Measurements from ENCODE around the gene PTPN18. TPM values are rescaled to one million over a fixed set of nuclear protein-coding genes. Genes with fewer than 3 reads are reported as not detected.
A peak's percentile ranks its signal among the peaks of the same experiment; 100 is the strongest.

PTPN18 gene
- total RNA-seq, 1 experiment from 2014 or later, result 16.3 TPM

GRCh38 chr2:130351711-130352110, 4.1 kb upstream of the PTPN18 start:
- H3K27me3 Mint-ChIP-seq (ENCODE audit: low read depth), result peaks cover 28% of the 10 kb centered on the region
- no peak overlapping the region for H4K5ac ChIP-seq (ENCODE audit: insufficient read length, low read depth, low read length)
- H3K27ac ChIP-seq (ENCODE audit: insufficient read length, low read depth, low read length), result no peak overlapping the region
- H3K79me2 ChIP-seq (ENCODE audit: insufficient read depth, low read length), result no peaks in the 10 kb centered on the region
- TF ChIP-seq CTCF (conservative IDR thresholded peaks at IDR 0.05), result no peak
- no peak overlapping the region for H3K23ac ChIP-seq (ENCODE audit: insufficient read length, low read depth, low read length)
- no peak overlapping the region for H2BK12ac ChIP-seq (ENCODE audit: insufficient read length, low read depth, low read length)
- H3K4me1 Mint-ChIP-seq, result peaks cover 17% of the 10 kb centered on the region in 2 experiments
- no CpG with 5 or more reads among the region's 7 CpGs for WGBS (ENCODE audit: extremely low coverage, insufficient read length, low lambda C conversion rate)
- H2BK5ac ChIP-seq (ENCODE audit: insufficient read length, low read length), result no peak overlapping the region
- H3K23me2 ChIP-seq (ENCODE audit: insufficient read length, low read depth, low read length, poor library complexity, severe bottlenecking), result no peaks in the 10 kb centered on the region
- peaks cover 18 to 32% (median 19%) of the 10 kb centered on the region in 3 experiments for H3K36me3 Mint-ChIP-seq (ENCODE audit: insufficient read depth in 1 of 3, low read depth in 3 of 3)
- no peak overlapping the region for H4K8ac ChIP-seq (replicated peaks; ENCODE audit: insufficient read length, low read depth, low read length)
- no peak for DNase-seq
- no peak overlapping the region for H4K91ac ChIP-seq (ENCODE audit: insufficient read length, low read depth, low read length)
- H2AFZ ChIP-seq (ENCODE audit: low read length), result no peak overlapping the region
- H2BK15ac ChIP-seq (ENCODE audit: low read depth, low read length), result no peak overlapping the region
- H3T11ph ChIP-seq (ENCODE audit: low read length), result no peak overlapping the region
- H3K9me3 Mint-ChIP-seq, result no peaks in the 10 kb centered on the region; a peak in 1 of 5 replicates
- H3K4ac ChIP-seq (ENCODE audit: low read depth, low read length), result no peak overlapping the region
- no peak overlapping the region for H2BK120ac ChIP-seq (ENCODE audit: low read depth, low read length, poor library complexity, severe bottlenecking)
- H2BK20ac ChIP-seq (ENCODE audit: low read depth, low read length, poor library complexity, severe bottlenecking), result no peak overlapping the region
- H4K20me1 ChIP-seq (ENCODE audit: control insufficient read depth, insufficient read depth, insufficient read length), result no peaks in the 10 kb centered on the region
- H3K9ac ChIP-seq (ENCODE audit: extremely low read depth, insufficient read length, low read length), result no peak overlapping the region
- H3K18ac ChIP-seq (ENCODE audit: insufficient read length, low read depth, low read length), result no peak overlapping the region
- peaks cover 5% of the 10 kb centered on the region; the same call in 1 of the 2 replicates for H3K27me3 ChIP-seq (ENCODE audit: insufficient read depth, low read length)
- H3K4me3 Mint-ChIP-seq, result no peak overlapping the region
- H3K4me2 ChIP-seq (ENCODE audit: insufficient read depth, insufficient read length, low read length), result no peak overlapping the region
- no peak overlapping the region for H3K56ac ChIP-seq (ENCODE audit: insufficient read length, low read depth, low read length)
- H3K79me1 ChIP-seq (ENCODE audit: insufficient read depth, low read depth, low read length, poor library complexity, severe bottlenecking), result no peaks in the 10 kb centered on the region
- no peak overlapping the region for H3K14ac ChIP-seq (ENCODE audit: insufficient read depth, low read length)
- H3K4me1 ChIP-seq (ENCODE audit: insufficient read depth, low read length), result no peaks in the 10 kb centered on the region
- no peak overlapping the region for H2AK5ac ChIP-seq (ENCODE audit: insufficient read length, low read length)
- H3K27ac Mint-ChIP-seq, result 0 out of 7 replicates have a peak overlapping the region, but pooled peaks of 1 of the 3 experiments have one; percentile 65
- no peaks in the 10 kb centered on the region for H3K9me3 ChIP-seq (ENCODE audit: control insufficient read depth, low read depth, low read length)
